Tibial artery (tissue), 4 donors: ENCODE measurements around the gene CLBA1.

Experiments used
- DNase-seq, 2 donors: peaks; one replicate each; pipeline ENCODE4 v3.0.0-alpha.2; 2019
- H3K27ac ChIP-seq, 2 donors: fragments of 200-600 bp; sonication (generic) in 1 of 2; 1 replicate in 1 of 2; 2 replicates in 1 of 2; pipeline ENCODE4 v1.5.1; 2018 to 2019; ENCODE audit warnings: mild to moderate bottlenecking in 1 of 2
- H3K27me3 ChIP-seq, 2 donors: fragments of 200-600 bp; sonication (generic) in 1 of 2; one replicate each; pipeline versions ENCODE4 v1.5.1 to v1.6.0; 2016 to 2019
- H3K36me3 ChIP-seq, 3 donors: fragments of 200-600 bp; sonication (generic) in 2 of 3; one replicate each; pipeline ENCODE4 v1.5.1; 2016 to 2019; ENCODE audit warnings: mild to moderate bottlenecking in 2 of 3
- H3K4me1 ChIP-seq, 4 donors: fragments of 200-600 bp; sonication (generic) in 2 of 4; 1 replicate in 3 of 4; 2 replicates in 1 of 4; pipeline ENCODE4 v1.5.1; 2016 to 2019
- H3K4me3 ChIP-seq, 2 donors: fragments of 200-600 bp; sonication (generic) in 1 of 2; 1 replicate in 1 of 2; 2 replicates in 1 of 2; pipeline ENCODE4 v1.5.1; 2018 to 2019; ENCODE audit warnings: mild to moderate bottlenecking in 2 of 2
- H3K9me3 ChIP-seq, 3 donors: fragments of 200-600 bp; sonication (generic) in 1 of 3; one replicate each; pipeline ENCODE4 v1.5.1; 2016 to 2019
- intact Hi-C: fragments of 100-400 bp; cut with DNase I; formaldehyde crosslinking; loops from one replicate; pipeline ENCODE4 v1.15.0; 2023; ENCODE audit warnings: low total_unique reads
- TF ChIP-seq, protein P1 (sequence below), 2 experiments: fragments of 200-600 bp in 1 of 2; fragments of 450-650 bp in 1 of 2; IDR thresholded peaks; one replicate each; pipeline ENCODE4 v1.5.1; 2017 to 2019; ENCODE audit warnings: antibody characterized with exemption in 2 of 2, mild to moderate bottlenecking in 1 of 2, moderate library complexity in 1 of 2

CLBA1 gene

GRCh38 chr14:104954746-104955395 is 30.7 kb upstream of the CLBA1 start:
- peak in 1 of 2 donors; percentile 48 for DNase-seq
- Histone ChIP-seq H3K9me3 (no peaks in the 10 kb centered on the region), H3K4me3 (no peak overlapping the region), H3K27ac (no peak overlapping the region), H3K36me3 (peaks cover 0 to 42% (median 23%) of the 10 kb centered on the region in 3 donors), H3K27me3 (no peaks in the 10 kb centered on the region), H3K4me1 (no peaks in the 10 kb centered on the region)
- intact Hi-C loops = no loop called here
- TF ChIP-seq, protein P1, sequence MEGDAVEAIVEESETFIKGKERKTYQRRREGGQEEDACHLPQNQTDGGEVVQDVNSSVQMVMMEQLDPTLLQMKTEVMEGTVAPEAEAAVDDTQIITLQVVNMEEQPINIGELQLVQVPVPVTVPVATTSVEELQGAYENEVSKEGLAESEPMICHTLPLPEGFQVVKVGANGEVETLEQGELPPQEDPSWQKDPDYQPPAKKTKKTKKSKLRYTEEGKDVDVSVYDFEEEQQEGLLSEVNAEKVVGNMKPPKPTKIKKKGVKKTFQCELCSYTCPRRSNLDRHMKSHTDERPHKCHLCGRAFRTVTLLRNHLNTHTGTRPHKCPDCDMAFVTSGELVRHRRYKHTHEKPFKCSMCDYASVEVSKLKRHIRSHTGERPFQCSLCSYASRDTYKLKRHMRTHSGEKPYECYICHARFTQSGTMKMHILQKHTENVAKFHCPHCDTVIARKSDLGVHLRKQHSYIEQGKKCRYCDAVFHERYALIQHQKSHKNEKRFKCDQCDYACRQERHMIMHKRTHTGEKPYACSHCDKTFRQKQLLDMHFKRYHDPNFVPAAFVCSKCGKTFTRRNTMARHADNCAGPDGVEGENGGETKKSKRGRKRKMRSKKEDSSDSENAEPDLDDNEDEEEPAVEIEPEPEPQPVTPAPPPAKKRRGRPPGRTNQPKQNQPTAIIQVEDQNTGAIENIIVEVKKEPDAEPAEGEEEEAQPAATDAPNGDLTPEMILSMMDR (IDR thresholded peaks at IDR 0.05) = no peak

DNA sequence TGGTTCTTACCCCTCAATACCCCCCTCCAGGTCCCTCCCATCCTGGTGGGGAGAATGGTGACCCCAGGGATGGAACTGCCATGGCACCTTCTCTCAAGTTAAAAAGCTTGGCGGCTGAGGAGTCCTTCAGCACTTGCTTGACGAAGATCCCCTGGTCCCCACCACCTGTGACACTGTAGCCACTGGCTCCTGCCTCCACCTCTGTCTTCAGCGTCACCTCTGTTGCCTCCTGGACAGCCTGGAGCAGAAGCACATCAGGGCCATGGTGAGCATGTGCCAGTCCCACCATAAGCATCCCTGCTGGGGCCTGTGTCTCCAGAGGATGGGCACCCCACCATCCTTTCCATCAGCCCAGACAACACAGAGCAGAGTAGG is 30.2 kb upstream of the CLBA1 start:
- Histone ChIP-seq H3K27ac (no peak overlapping the region), H3K9me3 (no peaks in the 10 kb centered on the region), H3K4me1 (no peaks in the 10 kb centered on the region), H3K36me3 (peaks cover 0 to 42% (median 23%) of the 10 kb centered on the region in 3 donors), H3K27me3 (no peaks in the 10 kb centered on the region), H3K4me3 (no peak overlapping the region)
- TF ChIP-seq, protein P1 (IDR thresholded peaks at IDR 0.05) = no peak
- peak in 1 of 2 donors; percentile 53 for DNase-seq
- intact Hi-C loops = no loop called here

DNA sequence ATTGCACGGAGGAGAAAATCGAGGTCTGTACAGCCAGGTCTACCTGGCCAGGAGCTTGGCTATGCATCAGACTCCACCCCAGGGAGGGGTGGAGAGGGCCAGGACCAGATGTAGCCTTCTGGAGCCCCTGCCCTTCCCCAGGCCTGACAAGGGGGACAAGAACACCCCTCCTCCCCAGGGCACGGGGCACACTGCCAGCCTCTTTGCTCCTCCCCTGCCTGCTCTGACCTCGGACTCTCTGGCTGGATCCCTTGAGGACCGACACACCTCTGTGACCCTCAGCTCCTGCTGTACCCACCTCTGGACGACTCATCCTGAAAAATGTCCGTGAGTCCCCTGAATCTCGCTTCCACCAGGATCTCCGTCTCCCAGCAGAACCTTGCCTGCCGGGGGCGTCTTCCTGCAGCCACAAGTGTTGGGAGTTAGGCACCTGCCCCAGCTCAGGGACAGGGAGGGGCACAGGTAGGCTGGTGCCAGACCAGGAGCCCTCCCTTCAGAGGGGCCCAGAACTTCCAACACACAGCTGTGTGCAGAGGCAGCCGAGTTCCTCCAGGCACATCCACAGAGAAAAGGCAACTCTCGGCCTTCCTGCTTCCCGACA is 29.2 kb upstream of the CLBA1 start:
- H3K27me3 ChIP-seq = no peaks in the 10 kb centered on the region
- intact Hi-C loops = no loop called here
- H3K27ac ChIP-seq = no peak overlapping the region
- H3K4me3 ChIP-seq = no peak overlapping the region
- peak in 1 of 2 donors; percentile 60 for DNase-seq
- TF ChIP-seq, protein P1 (IDR thresholded peaks at IDR 0.05) = no peak
- peaks cover 0 to 42% (median 23%) of the 10 kb centered on the region in 3 donors for H3K36me3 ChIP-seq
- H3K4me1 ChIP-seq = no peaks in the 10 kb centered on the region
- H3K9me3 ChIP-seq = no peaks in the 10 kb centered on the region

- DNase-seq = peak in 1 of 2 donors; percentile 48
- intact Hi-C loops = no loop called here
- peaks cover 0 to 42% (median 23%) of the 10 kb centered on the region in 3 donors for H3K36me3 ChIP-seq
- no peak overlapping the region for H3K27ac ChIP-seq
- H3K9me3 ChIP-seq = no peaks in the 10 kb centered on the region
- no peaks in the 10 kb centered on the region for H3K4me1 ChIP-seq
- TF ChIP-seq, protein P1 (IDR thresholded peaks at IDR 0.05) = no peak
- no peak overlapping the region for H3K4me3 ChIP-seq
- no peaks in the 10 kb centered on the region for H3K27me3 ChIP-seq
Measured at GRCh38 chr14:104957146-104958113, 28.2 kb upstream of the CLBA1 start.

DNA sequence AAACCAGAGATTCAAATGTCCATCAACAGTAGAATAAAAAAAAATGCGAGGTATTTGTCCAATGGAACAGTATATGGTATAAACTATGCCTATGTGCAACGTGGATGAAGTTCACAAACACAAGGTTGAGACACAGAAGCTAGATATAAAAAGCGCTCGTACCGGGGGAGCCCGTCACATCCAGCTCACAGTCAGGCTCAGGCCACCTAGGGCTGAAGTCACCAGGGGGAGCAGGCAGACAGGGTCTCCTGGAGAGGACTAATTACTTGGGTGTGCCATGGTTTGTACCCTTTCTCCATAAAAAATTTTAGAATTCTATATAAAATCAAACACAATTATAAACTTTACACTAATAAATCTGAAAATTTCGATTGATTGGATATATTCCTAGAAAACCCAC is 21.0 kb upstream of the CLBA1 start:
- no peaks in the 10 kb centered on the region for H3K9me3 ChIP-seq
- H3K4me3 ChIP-seq = no peak overlapping the region
- peak in 1 of 2 donors; percentile 23 for DNase-seq
- H3K4me1 ChIP-seq = peaks cover 0 to 34% (median 30%) of the 10 kb centered on the region in 4 donors
- no peaks in the 10 kb centered on the region for H3K27me3 ChIP-seq
- no peak overlapping the region for H3K27ac ChIP-seq
- intact Hi-C loops = loop anchor here (2.0 kb wide), 1 partner anchor 30 kb away; no protein-coding TSS in a partner anchor
- H3K36me3 ChIP-seq = no peaks in the 10 kb centered on the region
- TF ChIP-seq, protein P1 (IDR thresholded peaks at IDR 0.05) = no peak
